HL-60/S4 treated with retinoic acid at 250 ng/mL for 4 days and 3 days (cell line): ENCODE measurements around the gene CDH4.

ENCODE experiments used
- in situ Hi-C: fragments of 300-500 bp; cut with MboI; formaldehyde crosslinking; loops from 2 replicates; pipeline ENCODE4 v1.7.0; 2022; ENCODE audit warnings: low sequenced_read_pairs

CDH4 gene

DNA sequence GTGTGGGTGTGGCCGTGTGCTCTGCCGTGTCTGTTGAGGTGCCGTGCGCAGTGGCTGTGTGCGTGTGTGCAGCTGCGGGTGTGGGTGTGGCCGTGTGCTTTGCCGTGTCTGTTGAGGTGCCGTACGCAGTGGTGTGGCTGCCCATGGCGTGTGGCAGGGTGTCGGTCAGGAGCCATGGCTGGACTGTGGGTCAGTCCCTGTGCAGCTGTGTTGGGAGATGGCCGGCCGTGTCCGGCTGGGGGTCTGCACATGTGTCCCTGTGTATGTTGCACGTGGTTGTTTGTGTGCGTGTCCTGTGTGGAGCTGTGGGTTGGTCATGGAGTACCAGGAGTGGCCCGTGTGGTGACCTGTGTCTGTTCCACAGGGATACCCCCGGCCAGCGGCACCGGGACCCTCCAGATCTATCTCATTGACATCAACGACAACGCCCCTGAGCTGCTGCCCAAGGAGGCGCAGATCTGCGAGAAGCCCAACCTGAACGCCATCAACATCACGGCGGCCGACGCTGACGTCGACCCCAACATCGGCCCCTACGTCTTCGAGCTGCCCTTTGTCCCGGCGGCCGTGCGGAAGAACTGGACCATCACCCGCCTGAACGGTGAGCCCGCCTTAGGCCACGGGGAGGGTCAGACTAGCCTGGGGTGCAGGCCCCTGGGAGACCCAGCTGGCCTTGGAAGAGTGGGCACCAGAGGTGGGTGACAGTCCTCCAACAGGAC lies 675.9 kb downstream of the CDH4 start:
- in situ Hi-C loops, result no loop called here

DNA sequence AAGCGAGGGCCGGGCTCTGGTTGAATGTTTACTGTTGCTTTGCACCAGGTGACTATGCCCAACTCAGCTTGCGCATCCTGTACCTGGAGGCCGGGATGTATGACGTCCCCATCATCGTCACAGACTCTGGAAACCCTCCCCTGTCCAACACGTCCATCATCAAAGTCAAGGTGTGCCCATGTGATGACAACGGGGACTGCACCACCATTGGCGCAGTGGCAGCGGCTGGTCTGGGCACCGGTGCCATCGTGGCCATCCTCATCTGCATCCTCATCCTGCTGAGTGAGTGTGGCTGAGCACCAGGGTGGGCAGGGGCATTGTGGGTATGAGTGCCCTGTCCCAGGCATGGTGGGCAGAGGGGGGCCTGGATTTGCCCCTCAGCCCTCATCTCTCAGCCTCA lies 677.5 kb downstream of the CDH4 start:
- in situ Hi-C loops, result no loop called here

DNA sequence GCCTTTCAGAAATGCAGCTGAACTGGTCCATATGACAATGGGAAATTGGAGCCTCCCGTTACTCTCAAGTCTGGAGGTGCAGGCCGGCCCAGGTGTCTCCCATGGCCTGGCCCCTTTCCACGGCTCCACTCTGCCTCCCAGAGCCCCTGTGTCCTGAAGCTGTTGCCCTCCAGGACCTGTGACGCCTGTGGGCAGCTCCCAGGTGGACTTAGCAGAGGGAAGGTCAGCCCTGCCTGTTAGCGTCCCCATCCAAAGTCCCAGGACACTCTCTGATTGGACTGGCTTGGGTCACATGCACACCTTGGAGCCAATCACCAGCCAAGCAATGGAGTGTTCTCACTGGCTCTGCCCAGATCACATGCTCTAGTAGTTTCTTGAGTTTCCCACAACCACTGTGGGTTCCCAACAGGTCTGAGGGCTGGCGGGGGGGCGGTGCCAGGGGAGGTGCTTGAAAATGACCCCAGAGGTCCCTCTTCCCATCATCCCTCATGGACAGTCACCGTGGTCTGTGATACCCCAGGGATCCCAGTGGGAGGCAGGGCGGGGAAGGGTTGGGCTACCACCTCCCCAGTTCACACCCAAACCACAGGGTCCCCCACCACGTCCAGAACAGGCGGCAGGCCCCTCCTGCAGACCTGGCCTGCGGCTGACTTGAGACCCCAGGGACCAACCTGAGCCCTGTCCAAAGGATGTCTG lies 678.1 kb downstream of the CDH4 start:
- in situ Hi-C loops, result no loop called here

DNA sequence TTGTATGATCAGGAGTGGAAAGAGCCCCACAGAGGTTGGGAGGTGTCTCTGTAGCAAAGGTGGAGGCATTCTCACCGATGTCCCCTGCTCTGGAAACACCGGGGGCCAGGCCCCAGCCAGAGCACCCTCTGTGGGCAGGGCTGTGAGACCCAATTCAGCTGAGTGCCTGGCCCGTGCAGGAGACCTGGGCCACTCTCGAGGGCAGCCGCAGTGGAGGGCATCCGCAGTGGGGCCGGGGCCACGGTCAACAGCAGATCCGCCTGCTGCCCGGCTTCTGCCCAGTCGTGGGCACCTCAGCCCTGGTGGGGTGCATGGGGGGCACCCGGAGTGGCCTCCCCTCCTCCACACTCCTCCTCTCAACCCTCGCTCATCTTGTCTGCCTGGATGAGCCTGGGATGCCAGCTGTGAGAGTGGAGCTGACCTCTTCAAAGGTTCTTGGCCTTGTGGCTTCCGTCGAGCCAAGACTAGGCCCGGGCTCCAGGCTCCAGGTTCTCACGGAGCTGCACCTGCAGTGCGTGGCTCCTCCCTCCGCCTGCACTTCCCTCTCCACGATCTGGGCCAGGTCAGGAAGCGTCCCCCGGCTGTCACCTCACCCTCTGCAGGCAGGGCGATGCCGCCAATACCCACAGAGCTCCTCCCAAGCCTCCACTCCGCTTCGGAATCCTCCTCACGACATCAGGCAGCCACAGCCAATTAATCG lies 678.9 kb downstream of the CDH4 start:
- in situ Hi-C loops, result no loop called here

DNA sequence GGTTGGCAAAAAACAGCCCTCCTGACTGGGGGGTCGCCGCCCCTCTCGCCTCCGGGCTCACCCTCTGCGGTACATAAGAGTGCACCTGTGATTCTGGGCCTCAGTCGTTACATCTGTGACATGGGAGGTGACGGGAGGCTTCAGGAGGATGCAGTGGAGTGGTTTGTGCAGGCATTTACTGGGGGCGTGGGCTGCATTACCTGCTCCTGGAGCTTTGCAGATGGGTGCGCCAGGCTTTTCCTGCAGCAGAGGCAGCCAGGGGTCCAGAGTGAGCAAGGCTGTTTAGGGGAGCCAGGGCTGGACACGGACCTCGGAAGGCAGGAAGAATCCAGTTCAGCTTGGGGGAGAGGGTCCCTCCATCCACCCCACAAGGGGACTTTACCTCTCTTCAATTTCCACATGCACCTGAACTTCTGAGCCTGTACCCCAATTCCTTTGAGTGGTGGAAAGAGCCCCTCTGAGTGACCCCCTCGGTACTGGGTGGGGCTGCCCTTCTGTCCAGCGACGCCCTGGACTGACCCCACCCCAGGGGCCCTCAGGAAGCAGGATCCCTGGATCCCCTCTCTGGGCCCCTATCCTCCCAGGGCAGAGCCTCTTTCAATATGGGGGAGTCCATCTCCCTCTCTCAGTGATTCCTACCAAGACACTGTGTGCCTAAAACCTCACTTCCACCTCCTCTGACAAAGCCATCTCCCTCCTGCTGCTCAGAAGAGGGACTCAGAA lies 679.6 kb downstream of the CDH4 start:
- in situ Hi-C loops, result no loop called here

DNA sequence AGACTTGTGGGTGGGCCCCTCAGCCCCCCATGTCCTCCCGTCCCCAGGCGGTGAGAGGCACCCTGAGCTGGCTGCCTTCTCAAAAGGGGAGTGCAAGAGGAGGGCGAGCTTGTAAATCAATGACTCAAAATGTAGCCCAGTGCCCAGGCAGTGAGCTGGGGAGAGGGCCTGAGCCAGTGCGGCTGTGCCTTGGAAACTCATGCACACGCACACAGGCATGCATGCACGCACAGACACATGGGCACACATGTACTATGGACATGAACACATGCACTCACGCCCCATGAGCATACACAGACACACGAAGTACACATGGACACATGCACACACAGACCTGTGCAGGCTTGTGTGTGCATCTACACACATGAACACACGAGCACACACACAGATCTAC lies 680.1 kb downstream of the CDH4 start:
- in situ Hi-C loops, result no loop called here

DNA sequence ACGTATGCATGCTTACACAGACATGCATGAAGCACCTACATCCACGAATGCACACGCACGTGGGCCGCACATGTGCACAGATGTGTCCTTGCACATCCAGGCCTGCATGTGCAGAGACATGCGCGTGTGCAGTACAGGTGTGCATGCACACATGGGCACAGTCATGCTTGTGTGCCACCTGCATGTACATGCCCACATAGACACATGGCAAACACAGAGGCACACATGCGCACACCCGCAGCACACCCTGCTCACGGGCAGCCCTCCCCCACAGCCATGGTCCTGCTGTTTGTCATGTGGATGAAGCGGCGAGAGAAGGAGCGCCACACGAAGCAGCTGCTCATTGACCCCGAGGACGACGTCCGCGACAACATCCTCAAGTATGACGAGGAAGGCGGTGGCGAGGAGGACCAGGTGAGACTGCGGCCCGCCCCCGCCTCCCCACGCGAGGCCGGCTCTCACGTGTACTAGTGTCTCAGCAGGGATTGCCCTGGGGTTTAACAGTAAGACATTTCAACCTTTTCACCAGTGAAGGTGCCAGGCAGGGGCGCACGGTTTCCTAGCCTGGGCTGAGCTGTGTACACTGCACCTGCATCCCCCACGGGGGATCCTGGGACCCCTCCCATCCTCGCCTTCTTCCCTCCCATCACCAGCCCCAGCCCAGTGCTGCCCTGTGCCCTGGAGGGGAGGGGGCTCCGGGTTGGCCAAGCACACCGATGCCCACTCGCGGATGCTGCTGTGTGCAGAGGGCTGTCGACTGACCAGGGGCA lies 680.8 kb downstream of the CDH4 start:
- in situ Hi-C loops, result no loop called here

DNA sequence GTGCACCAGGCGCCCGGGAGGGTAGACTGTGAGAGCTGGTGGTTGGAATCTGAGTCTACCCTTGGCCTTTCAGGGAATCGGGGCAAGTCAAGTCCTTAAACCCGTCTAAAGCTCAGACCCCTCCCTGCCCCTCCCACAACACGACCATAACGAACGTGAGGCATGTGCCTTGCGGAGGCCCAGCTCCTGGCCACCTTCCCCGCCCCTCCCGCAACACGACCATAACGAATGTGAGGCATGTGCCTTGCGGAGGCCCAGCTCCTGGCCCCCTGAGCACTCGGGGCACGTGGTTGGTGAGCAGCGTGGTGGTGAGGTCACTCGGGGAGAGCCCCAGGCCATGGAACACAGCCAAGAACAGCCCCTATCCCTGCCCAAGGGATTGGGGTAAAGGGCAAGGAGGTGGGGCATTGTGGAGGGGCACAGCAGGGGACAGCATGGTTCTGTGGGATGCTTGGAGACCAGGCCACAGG lies 681.5 kb downstream of the CDH4 start:
- in situ Hi-C loops, result no loop called here

DNA sequence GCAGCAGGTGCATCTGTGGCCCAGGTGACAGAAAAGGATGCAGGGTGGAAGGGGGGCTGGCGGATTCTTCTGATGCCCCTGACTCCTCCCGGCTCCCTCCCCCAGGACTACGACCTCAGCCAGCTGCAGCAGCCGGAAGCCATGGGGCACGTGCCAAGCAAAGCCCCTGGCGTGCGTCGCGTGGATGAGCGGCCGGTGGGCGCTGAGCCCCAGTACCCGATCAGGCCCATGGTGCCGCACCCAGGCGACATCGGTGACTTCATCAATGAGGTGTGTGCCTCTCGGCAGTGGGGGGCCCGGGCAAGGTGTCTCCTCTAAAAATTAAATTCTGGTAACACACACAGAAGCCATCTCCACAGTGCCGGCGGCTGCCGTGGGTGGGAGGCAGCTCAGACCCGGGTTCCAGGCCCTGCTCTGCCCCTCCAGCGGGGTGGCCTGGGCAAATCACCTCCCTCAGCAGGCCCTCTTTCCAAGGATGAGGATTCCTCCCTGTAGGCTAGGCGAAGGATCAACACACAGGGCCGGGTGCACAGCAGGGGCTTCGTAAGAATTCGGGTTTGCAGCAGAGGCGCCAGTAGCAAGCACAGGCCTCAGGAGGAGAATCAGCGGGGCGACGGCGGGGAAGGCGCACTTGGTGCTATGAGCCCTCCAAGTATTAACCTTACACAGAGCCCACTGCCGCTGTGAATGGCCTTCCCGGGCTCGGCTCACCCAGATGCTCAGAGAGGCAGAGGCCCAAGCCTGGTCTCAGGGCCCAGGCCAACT lies 682.1 kb downstream of the CDH4 start:
- in situ Hi-C loops, result no loop called here

DNA sequence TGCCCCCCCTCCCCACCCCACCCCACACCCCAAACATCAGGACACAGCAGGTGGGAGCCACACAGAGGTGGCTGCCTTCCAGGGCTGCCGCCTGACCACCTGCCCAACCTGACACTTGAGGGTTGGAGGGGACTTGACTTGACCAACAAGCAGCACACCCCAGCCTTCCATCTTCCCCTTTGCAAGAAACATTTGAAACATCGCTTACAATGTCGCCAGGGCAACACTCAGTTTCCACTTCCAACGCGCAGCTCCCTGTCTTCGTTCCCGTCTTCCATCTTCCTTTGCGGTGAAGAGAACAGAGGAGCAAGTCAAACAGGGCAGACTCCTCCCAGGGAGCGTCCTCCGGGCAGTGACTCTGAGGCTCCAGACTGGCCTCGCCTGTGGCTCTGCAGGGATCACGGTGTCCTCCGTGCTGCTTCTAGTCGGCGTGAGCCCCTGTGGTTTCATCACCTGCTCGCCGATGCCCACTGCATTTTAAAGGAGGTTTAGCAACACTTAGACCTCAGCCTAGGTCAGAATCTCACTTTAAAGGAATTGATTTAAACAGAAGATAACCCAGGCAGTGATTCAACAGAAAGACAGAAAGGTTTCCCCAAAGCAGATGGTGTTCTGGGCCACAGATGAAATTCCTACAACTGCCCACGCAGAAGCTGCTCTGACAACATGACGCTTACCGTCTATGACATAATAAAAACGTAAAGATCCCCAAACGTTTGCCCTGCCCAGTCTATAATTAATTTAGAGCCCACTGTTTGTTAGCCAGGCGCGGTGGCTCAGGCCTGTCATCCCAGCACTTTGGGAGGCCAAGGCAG lies 682.9 kb downstream of the CDH4 start:
- in situ Hi-C loops, result no loop called here

DNA sequence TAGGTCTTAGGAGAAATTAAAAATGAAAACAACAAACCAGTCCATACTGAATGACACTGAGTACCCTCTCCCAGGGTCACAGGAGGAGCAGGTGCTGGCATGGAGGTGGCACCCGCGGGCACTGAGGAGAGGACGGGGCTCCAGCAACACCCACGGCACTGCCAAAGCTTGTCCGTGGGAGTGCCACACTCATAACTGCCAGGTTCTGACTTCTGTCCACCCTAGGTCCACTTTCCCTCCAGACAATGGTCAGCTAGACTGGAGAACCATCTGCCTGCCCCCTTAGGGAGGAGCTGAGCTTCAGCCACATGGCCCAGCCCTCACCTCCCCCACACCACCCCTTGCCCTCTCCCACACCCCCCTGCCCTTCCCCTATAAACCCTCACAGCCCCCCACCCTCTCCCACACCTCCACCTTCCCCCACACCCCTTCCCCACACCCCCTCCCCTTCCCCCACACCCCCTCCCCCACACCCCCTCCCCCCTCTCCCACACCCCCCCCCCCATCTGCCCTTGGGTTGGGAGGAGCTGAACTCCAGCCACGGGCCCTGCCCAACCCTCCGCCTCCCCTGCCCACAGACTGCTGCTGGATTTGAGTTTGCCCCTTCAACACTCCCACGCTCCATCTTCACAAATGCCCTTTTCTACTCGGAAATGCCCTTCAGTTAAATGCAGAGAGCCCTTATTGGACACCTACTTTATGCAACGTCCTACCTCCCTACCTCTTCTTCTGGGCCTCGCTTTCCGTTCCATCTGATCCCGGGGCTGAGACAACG lies 684.1 kb downstream of the CDH4 start:
- in situ Hi-C loops, result no loop called here

DNA sequence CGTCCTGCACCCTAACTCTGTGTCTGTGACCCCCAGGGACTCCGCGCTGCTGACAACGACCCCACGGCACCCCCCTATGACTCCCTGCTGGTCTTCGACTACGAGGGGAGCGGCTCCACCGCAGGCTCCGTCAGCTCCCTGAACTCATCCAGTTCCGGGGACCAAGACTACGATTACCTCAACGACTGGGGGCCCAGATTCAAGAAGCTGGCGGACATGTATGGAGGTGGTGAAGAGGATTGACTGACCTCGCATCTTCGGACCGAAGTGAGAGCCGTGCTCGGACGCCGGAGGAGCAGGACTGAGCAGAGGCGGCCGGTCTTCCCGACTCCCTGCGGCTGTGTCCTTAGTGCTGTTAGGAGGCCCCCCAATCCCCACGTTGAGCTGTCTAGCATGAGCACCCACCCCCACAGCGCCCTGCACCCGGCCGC lies 684.7 kb downstream of the CDH4 start:
- in situ Hi-C loops, result no loop called here

DNA sequence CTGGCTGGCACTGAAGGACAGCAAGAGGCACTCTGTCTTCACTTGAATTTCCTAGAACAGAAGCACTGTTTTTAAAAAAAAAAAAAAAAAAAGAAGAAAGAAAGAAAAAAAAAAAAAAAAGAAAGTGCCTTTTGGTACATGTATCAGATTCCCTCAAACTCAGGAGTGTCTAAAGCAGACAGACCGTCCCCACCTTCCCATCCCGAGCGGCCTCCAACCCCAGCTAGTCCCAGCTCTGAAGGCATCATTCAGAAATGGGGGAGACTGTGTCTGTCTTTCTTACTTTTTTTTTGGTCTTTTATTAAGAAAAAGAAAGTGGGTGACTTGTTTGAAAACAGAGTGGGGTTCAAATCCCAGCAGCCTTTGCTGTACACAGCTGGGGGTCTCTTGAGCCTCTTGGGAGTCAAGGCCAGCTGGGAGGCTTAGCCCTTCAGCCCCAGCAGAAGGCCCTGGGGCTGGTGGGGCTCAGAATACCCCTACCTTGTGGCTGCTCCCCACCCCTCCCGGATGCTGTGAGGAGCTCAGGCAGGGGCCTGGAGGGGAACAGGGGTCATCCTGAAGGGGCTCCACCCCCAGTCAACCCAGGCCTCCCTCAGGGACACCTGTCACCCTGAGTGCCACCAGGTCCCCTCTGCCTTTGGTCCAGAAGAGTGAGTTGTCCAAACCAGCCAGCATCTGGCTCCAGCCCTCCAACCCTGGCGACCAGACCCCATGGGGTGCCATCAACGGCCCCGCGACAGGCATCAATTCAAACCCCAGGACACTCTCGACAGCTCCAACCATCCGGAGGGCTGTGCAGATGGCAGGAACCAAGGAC lies 685.3 kb downstream of the CDH4 start:
- in situ Hi-C loops, result no loop called here

DNA sequence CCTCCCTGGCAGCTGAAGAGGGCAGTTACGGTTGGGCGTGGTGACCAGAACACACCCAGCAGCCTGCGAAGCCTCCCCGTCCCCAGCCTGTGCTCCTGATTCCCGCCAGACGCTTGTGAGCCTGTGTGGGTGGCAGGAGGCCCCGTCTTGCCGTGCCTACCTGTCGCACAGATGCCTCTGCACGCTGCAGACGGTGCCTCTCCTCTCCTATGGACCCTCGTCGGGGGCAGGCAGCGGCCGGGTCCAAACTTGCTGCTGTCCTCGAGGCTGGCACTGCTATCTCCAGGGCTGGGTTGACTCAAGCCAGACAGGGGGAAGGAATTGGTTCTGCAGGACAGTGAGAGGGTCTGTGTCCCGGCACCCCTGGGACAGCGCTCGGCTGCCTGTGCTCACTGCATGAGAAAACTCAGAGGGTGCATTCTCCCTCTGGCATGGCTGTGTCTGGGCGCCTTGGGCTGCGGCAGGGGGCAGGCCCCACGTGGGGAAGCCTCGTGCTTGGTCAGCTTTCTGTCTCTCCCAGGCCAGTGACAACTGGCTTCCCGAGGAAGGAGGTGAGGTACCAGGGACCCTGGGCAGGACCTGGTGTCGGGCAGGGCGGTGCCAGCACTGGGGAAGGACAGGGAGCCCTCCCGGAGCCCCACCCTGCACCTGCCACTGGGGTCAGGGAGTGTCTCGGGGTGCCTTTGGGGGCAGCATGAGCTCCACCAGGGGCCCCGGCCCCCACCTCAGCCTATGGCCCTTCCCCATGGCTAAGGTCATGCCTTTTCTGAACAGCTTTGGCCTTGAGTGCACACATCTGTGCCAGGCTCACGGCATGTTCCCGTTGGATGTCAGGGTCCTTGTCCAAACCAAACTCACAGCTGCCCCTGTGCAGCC lies 686.1 kb downstream of the CDH4 start:
- in situ Hi-C loops, result no loop called here

DNA sequence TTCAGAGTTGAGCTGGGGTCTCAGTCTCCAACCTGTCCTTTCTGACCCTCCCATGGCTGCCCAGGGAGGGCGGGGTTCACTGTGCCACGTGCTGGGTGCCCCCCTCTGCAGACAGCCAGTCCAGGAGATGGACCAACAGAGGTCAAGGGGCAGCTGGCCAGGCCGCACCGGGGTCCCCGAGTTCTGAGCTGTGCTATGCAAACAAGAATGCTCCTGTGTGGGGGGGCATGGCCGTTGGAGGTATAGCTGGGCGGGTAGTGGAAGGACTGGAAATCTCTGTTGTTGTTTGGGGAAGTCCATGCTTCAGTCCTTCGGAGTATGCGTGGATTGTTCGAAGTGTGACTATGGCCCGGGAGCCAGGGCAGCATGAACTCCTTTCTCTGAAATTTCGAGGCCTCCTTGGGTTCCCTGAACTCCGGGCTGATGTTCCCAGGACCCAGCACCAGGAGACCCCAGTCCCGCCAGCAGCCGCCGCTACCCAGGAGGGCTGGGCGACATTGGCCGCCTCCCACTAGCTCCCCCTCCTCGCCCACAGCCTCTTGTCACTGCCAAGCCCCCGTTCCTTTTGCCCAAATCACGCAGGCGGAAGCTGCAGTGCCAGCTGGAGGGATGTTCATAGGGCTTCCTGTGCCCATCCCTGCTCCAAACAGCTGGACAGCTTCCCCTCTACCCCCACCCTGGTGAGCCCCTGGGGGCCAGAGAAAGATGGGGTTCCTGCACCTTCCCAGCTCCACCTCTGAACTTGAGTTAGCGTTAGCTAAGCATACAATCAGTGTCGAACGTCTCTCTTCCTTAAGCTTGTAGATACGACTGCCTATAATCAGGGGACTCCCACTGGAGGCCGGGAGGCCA lies 687.0 kb downstream of the CDH4 start:
- in situ Hi-C loops, result no loop called here
